GM19438 (cell line): ENCODE measurements around the gene PBX2.
"Not testable (repeated sequence)": the region's sequence is repeated elsewhere in the genome, so short reads cannot be mapped to it uniquely, and the experiment has no call there.

ENCODE experiments used
- ATAC-seq: cut with Tn5 transposase; IDR thresholded peaks from one replicate; pipeline ENCODE4 v1.9.1; 2021; ENCODE audit warnings: low read depth; ENCODE audit not compliant: unreplicated experiment

Gene PBX2

GRCh38 chr6:32190054-32190851 lies at the start of gene PBX2:
Gene PBX2, minus strand, starts transcription at chr6:32190202. Its CDS starts 287 bp downstream, at chr6:32189915.
- ATAC-seq: no peak

GRCh38 chr6:32239462-32239861 lies 49.5 kb upstream of the PBX2 start:
- ATAC-seq: no peak

- no peak for ATAC-seq
Measured at GRCh38 chr6:32234934-32235333, 44.9 kb upstream of the PBX2 start.

- ATAC-seq: no peak
Measured at GRCh38 chr6:32226434-32226833, 36.4 kb upstream of the PBX2 start.

GRCh38 chr6:32224696-32225095 lies 34.7 kb upstream of the PBX2 start:
- no peak for ATAC-seq

GRCh38 chr6:32223258-32224235 lies 33.5 kb upstream of the PBX2 start, which contains the start of gene NOTCH4:
Gene NOTCH4, minus strand, starts transcription at chr6:32224067. Its CDS starts 139 bp downstream, at chr6:32223928.
- ATAC-seq: no peak

- no peak for ATAC-seq
Measured at GRCh38 chr6:32222333-32223230, 32.6 kb upstream of the PBX2 start.

GRCh38 chr6:32220021-32220420 lies 30.0 kb upstream of the PBX2 start:
- no peak for ATAC-seq

- no peak for ATAC-seq
Measured at GRCh38 chr6:32218167-32218566, 28.2 kb upstream of the PBX2 start.

- ATAC-seq: no peak
Measured at GRCh38 chr6:32216998-32217397, 27.0 kb upstream of the PBX2 start.

GRCh38 chr6:32216285-32216684 lies 26.3 kb upstream of the PBX2 start:
- no peak for ATAC-seq

GRCh38 chr6:32215617-32216016 lies 25.6 kb upstream of the PBX2 start:
- ATAC-seq: no peak

- ATAC-seq: no peak
Measured at GRCh38 chr6:32214126-32214525, 24.1 kb upstream of the PBX2 start.

- no peak for ATAC-seq
Measured at GRCh38 chr6:32213649-32214048, 23.6 kb upstream of the PBX2 start.

- no peak for ATAC-seq
Measured at GRCh38 chr6:32212076-32212760, 22.2 kb upstream of the PBX2 start.

- not testable (repeated sequence) for ATAC-seq
Measured at GRCh38 chr6:32211432-32211831, 21.4 kb upstream of the PBX2 start.

GRCh38 chr6:32210191-32210601 lies 20.2 kb upstream of the PBX2 start:
- no peak for ATAC-seq

GRCh38 chr6:32208996-32209395 lies 19.0 kb upstream of the PBX2 start:
- ATAC-seq: no peak

- ATAC-seq: no peak
Measured at GRCh38 chr6:32204268-32204715, 14.3 kb upstream of the PBX2 start.
